ENCODE results near the gene JAZF1.

GRCh38 chr7:27917774-27918314 lies 262.8 kb downstream of the JAZF1 start:
- TF ChIP-seq CTCF (IDR thresholded peaks at IDR 0.05) (no peak), POLR2A (IDR thresholded peaks at IDR 0.05) (no peak)
